ENCODE measurements around the gene TGFA.

The TGFA gene

DNA sequence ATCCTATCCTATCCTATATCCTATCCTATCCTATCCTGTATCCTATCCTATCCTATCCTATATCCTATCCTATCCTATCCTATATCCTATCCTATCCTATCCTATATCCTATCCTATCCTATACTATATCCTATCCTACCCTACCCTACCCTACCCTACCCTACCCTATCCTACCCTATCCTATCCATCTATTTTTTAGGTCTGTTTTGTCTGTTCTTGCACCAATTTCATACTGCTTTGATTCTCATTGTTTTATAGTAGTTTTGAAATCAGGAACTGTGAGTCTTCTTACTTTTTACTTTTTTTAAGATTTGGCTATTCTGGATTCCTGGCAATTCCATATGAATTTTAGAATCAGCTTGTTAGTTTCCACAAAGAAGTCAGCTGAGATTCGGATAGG is 118.5 kb downstream of the TGFA start:
- TF ChIP-seq, protein P1, sequence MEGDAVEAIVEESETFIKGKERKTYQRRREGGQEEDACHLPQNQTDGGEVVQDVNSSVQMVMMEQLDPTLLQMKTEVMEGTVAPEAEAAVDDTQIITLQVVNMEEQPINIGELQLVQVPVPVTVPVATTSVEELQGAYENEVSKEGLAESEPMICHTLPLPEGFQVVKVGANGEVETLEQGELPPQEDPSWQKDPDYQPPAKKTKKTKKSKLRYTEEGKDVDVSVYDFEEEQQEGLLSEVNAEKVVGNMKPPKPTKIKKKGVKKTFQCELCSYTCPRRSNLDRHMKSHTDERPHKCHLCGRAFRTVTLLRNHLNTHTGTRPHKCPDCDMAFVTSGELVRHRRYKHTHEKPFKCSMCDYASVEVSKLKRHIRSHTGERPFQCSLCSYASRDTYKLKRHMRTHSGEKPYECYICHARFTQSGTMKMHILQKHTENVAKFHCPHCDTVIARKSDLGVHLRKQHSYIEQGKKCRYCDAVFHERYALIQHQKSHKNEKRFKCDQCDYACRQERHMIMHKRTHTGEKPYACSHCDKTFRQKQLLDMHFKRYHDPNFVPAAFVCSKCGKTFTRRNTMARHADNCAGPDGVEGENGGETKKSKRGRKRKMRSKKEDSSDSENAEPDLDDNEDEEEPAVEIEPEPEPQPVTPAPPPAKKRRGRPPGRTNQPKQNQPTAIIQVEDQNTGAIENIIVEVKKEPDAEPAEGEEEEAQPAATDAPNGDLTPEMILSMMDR (IDR thresholded peaks at IDR 0.05), result no peak
- TF ChIP-seq ZFX (IDR thresholded peaks at IDR 0.05; ENCODE audit: borderline replicate concordance), result no peak
- H3K27ac ChIP-seq, result no peak overlapping the region

DNA sequence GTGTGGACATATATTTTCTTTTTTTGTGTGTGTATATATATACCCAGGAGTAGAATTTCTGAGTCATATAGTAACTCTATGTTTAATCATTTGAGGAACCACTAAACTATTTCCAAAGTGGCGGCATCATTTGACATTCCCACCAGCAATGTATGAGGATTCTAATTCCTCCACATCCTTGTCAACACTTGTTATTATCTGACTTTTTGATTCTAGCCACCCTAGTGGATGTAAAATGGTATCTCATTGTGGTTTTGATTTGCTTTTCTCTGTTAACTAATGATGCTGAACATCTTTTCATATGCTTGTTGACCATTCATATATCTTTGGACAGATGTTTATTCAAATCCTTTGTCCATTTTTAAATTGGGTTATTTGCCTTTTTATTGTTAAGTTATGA is 120.3 kb downstream of the TGFA start:
- TF ChIP-seq, protein P1 (IDR thresholded peaks at IDR 0.05), result no peak
- no peak for TF ChIP-seq ZFX (IDR thresholded peaks at IDR 0.05; ENCODE audit: borderline replicate concordance)
- no peak overlapping the region for H3K27ac ChIP-seq

DNA sequence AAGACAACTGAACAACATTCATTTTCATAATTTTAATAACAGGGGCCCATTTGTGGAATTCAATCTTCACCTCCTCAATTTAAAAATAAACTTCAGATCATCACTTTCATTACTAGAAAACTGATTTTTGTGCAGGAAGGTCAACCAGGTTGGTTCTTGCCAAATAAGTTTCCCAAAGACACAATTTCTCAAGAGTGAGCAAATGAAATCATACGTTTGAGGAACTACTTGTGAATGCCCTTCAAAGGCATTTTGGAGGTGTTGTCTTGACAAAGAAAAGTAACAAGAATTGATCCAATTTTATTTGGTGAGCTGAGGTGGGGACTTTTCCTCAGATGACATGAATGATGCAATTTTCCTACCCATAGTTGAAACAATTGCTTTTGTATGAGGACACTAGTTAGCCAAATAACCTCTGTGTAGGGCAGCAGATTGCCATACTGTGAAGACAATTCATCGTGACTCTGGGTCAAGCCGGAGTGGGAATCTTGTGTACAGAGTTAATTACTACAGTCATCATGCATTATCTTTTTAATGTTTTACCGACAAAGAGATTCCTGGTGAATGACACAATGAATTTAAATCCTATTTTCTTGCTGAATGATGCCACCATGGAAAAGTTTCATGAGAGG is 121.8 kb downstream of the TGFA start:
- H3K27ac ChIP-seq, result no peak overlapping the region
- TF ChIP-seq, protein P1 (IDR thresholded peaks at IDR 0.05), result no peak
- no peak for TF ChIP-seq ZFX (IDR thresholded peaks at IDR 0.05; ENCODE audit: borderline replicate concordance)

DNA sequence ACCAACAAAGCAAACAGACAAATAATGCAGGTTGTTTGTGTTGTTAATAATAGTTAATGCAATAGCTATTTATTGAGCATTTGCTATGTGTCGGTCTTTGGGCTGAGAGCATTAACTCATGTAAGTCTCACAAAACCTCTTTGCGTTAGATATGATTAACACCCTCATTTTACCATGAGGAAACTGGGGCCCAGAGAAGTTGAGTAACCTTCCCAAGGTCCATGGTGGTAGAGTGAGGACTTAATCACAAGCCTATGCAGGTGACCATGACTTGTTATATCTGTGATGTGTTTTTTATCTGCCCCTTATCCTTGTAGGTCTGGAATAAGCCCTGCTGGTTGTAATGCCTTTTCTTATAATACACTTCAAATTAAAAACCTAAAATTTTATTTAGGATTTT is 127.3 kb downstream of the TGFA start:
- H3K27ac ChIP-seq, result no peak overlapping the region
- no peak for TF ChIP-seq ZFX (IDR thresholded peaks at IDR 0.05; ENCODE audit: borderline replicate concordance)
- TF ChIP-seq, protein P1 (IDR thresholded peaks at IDR 0.05), result no peak

DNA sequence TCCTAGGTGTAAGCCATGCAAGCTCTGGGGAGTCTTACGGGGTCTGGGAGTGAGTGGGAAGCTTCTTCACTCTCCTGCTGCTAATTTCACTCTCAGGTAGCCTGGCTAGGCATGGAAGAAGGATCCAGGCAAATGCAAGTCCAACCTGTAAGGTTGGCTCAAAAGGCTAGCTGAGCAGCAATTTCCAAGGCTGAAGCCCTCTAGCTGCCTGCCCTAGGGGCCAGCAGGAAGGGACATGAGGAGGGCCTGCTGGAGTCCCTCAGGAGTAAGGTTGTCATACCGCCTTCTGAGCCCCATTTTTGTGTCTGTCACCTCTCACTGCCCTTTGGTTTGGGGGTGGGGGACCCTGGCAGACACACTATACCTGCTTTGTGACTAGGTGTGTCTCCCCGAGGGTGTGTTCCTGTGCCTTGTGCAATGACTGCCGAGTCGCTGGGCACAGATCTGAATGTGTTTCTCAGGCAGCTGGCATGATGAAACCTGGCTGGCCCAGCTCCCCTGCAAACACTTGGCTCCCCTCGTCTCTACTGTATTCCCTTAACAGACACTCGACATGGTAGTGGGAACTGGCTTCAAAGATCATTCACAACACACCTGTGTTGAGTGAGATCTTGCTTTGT is 127.8 kb downstream of the TGFA start:
- no peak overlapping the region for H3K27ac ChIP-seq
- TF ChIP-seq ZFX (IDR thresholded peaks at IDR 0.05; ENCODE audit: borderline replicate concordance), result no peak
- TF ChIP-seq, protein P1 (IDR thresholded peaks at IDR 0.05), result no peak

DNA sequence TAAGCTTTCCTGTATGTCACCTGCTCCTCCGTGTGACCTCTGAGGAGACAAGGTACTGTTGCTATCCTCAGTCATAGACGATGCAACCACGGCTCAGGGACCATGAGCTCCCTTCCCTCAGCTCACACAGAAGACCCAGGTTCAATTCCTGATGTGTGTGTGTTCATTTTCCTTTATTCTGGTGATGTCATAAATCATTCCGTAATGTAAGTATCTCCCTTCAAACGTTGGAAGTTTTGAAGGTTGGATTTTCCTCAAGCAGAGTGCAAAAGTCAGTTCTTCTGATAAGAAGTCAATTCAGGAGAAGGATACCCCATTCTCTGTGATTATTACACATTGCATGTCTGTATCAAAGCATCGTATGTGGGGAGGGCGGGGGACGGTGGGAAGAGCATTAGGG is 132.9 kb downstream of the TGFA start:
- TF ChIP-seq, protein P1 (IDR thresholded peaks at IDR 0.05), result no peak
- no peak for TF ChIP-seq ZFX (IDR thresholded peaks at IDR 0.05; ENCODE audit: borderline replicate concordance)
- no peak overlapping the region for H3K27ac ChIP-seq

DNA sequence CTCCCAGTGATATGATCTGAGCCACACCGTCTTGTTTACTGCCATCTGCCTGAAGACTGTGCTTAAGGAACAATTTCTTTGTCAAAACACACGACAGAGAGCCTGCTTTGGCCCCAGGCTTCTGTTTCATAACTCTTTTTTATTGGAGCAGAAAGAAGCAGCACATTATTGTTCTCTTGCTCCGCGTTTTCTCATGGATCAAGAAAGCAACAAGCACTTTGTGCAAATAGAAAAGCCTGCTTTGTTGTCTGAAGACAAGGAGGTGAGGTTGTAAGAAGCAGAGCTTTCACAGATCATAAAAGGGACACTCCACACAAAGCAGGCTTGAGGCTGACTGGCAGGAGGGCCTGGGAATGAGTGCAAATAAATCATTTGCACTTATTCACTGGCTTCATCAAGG is 133.5 kb downstream of the TGFA start:
- no peak for TF ChIP-seq ZFX (IDR thresholded peaks at IDR 0.05; ENCODE audit: borderline replicate concordance)
- TF ChIP-seq, protein P1 (IDR thresholded peaks at IDR 0.05), result no peak
- H3K27ac ChIP-seq, result no peak overlapping the region
